ENCODE measurements around the gene ATXN1L.
"Not testable (repeated sequence)": the region's sequence is repeated elsewhere in the genome, so short reads cannot be mapped to it uniquely, and the experiment has no call there.

ATXN1L gene

GRCh38 chr16:71845639-71846430 is at the start of gene ATXN1L:
Gene ATXN1L, plus strand, starts transcription at chr16:71845976. Its CDS starts 3,765 bp downstream, at chr16:71849741.
- peak; percentile 87 to 91 for DNase-seq (ENCODE audit: low read depth in 2 of 2)

- no peak for DNase-seq (ENCODE audit: low read depth in 2 of 2)
These were observed 49.2 kb upstream of the ATXN1L start for GRCh38 chr16:71796501-71797097.

GRCh38 chr16:71803305-71803690 is 42.5 kb upstream of the ATXN1L start:
- DNase-seq (ENCODE audit: low read depth in 2 of 2): no peak

GRCh38 chr16:71807905-71808592 is 37.7 kb upstream of the ATXN1L start:
- DNase-seq (ENCODE audit: low read depth in 2 of 2): peak in 1 of 2 donors; percentile 38

GRCh38 chr16:71808593-71809459 is 37.0 kb upstream of the ATXN1L start, which contains the start of gene AP1G1:
Gene AP1G1, minus strand, starts transcription at chr16:71808834. Its CDS starts 19,355 bp downstream, at chr16:71789479.
- DNase-seq (ENCODE audit: low read depth in 2 of 2): peak; percentile 77 to 85

- DNase-seq (ENCODE audit: low read depth in 2 of 2): not testable (repeated sequence)
These were observed 35.6 kb upstream of the ATXN1L start for GRCh38 chr16:71810155-71810530.

- no peak for DNase-seq (ENCODE audit: low read depth in 2 of 2)
These were observed 34.4 kb upstream of the ATXN1L start for GRCh38 chr16:71811261-71811803.

- not testable (repeated sequence) for DNase-seq (ENCODE audit: low read depth in 2 of 2)
These were observed 28.6 kb upstream of the ATXN1L start for GRCh38 chr16:71817155-71817500.

GRCh38 chr16:71826533-71827017 is 19.2 kb upstream of the ATXN1L start:
- no peak for DNase-seq (ENCODE audit: low read depth in 2 of 2)

GRCh38 chr16:71830359-71830758 is 15.4 kb upstream of the ATXN1L start:
- no peak for DNase-seq (ENCODE audit: low read depth in 2 of 2)

- DNase-seq (ENCODE audit: low read depth in 2 of 2): not testable (repeated sequence)
These were observed 14.1 kb upstream of the ATXN1L start for GRCh38 chr16:71831698-71832097.

- not testable (repeated sequence) for DNase-seq (ENCODE audit: low read depth in 2 of 2)
These were observed 13.7 kb upstream of the ATXN1L start for GRCh38 chr16:71832112-71832511.

- no peak for DNase-seq (ENCODE audit: low read depth in 2 of 2)
These were observed 11.5 kb upstream of the ATXN1L start for GRCh38 chr16:71834291-71834690.

GRCh38 chr16:71837150-71837549 is 8.6 kb upstream of the ATXN1L start:
- DNase-seq (ENCODE audit: low read depth in 2 of 2): no peak

- DNase-seq (ENCODE audit: low read depth in 2 of 2): no peak
These were observed 5.7 kb upstream of the ATXN1L start for GRCh38 chr16:71840052-71840451.

GRCh38 chr16:71843572-71843971 is 2.2 kb upstream of the ATXN1L start:
- no peak for DNase-seq (ENCODE audit: low read depth in 2 of 2)

- no peak for DNase-seq (ENCODE audit: low read depth in 2 of 2)
These were observed 655 bp downstream of the ATXN1L start for GRCh38 chr16:71846431-71846830.

- DNase-seq (ENCODE audit: low read depth in 2 of 2): no peak
These were observed 1.3 kb downstream of the ATXN1L start for GRCh38 chr16:71847096-71847495.

- DNase-seq (ENCODE audit: low read depth in 2 of 2): no peak
These were observed 2.8 kb downstream of the ATXN1L start for GRCh38 chr16:71848622-71849021.

- DNase-seq (ENCODE audit: low read depth in 2 of 2): no peak
These were observed 6.0 kb downstream of the ATXN1L start for GRCh38 chr16:71851746-71852145.

- no peak for DNase-seq (ENCODE audit: low read depth in 2 of 2)
These were observed 6.4 kb downstream of the ATXN1L start for GRCh38 chr16:71852158-71852557.

Data from stimulated activated CD8-positive, alpha-beta memory T cell treated with anti-CD3 and anti-CD28 coated beads, Interleukin-2, amount 100 ng/mL, for 48 hours (primary cell).